ENCODE results near the gene FIBCD1.

DNA sequence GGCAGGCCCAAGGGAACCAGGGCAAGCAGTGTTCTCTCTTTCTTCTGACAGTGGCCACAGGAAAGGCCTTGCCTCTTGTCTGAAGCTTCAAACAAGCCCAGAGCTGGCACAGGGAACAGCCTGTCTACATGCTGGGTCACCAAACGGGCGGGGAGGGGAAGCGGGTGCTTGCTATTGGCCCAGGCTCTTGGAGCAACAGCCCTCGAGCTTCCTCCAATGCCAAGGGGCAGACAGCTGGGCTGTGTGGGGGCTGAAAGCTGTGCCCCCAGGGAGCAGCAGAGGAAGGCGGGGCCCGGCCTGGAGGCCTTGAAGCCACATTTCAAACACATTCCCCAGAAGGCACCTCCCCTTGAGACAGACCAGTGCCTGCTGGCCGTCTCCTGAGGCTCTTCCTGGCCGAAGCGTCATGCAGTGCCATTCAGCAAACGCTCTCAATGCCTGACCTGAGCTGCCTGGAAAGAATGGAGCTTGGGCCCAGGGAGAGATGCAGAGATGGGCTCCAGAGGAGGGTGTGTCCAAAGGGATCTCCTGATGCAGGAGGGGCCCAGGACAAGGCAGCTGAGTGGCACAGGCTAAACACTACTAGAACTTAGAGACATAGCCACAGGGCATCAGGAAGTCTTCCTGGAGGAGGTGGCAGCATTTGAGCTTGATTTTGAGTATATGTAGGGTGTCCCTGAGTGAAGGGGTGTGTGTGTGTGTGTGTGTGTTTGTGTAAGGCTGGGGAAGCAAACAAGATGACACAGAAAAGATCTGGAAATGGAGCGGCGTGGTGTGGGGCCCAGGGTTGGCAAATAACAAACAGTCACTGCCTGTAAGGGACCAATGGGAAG, 2.5 kb downstream of the FIBCD1 start:
- TF ChIP-seq, protein P1, sequence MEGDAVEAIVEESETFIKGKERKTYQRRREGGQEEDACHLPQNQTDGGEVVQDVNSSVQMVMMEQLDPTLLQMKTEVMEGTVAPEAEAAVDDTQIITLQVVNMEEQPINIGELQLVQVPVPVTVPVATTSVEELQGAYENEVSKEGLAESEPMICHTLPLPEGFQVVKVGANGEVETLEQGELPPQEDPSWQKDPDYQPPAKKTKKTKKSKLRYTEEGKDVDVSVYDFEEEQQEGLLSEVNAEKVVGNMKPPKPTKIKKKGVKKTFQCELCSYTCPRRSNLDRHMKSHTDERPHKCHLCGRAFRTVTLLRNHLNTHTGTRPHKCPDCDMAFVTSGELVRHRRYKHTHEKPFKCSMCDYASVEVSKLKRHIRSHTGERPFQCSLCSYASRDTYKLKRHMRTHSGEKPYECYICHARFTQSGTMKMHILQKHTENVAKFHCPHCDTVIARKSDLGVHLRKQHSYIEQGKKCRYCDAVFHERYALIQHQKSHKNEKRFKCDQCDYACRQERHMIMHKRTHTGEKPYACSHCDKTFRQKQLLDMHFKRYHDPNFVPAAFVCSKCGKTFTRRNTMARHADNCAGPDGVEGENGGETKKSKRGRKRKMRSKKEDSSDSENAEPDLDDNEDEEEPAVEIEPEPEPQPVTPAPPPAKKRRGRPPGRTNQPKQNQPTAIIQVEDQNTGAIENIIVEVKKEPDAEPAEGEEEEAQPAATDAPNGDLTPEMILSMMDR (IDR thresholded peaks at IDR 0.05), result no peak
- TF ChIP-seq POLR2AphosphoS5 (IDR thresholded peaks at IDR 0.05) (no peak), POLR2A (IDR thresholded peaks at IDR 0.05) (no peak), EP300 (IDR thresholded peaks at IDR 0.05) (no peak)

All from stomach (tissue), 4 donors.